GM19035 (cell line): Measurements from ENCODE around the gene INSIG2.

Source experiments
- ATAC-seq: cut with Tn5 transposase; IDR thresholded peaks from one replicate; pipeline ENCODE4 v1.9.1; 2021; ENCODE audit not compliant: unreplicated experiment

The INSIG2 gene

DNA sequence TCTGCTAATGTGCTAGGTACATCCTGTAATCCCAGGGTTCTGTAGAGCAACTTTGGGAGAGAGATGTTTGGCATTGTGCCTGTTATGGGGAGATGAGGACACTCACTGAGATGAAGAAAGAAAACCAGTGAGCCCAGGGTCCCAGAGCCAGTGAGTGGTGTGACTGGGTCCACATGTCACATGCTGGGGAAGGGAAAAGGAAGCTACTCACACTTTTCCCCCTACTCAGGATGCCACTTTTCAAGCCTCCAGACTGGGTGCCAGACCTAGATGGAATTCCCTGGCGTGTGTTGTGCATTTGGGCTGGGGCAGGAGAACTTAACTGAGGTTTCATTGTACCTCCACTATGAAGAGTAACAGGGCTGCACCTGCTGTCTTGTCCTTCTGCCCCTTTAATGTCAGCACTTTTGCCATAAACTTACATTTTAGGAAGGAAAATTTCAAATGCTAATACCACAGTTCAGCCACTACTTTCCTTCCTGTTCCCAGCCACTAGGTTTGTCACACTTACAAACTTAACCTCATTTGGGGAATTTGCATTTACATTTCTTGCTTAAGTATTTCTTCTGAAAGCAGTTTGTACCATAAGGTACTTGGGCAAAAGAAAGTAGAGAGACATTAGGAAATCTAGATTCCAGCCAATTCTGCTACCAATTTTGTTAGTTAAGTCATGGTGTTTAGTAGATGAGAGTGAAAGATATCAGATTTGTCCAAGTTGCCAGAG lies 10.2 kb downstream of the INSIG2 start:
- ATAC-seq = no peak

DNA sequence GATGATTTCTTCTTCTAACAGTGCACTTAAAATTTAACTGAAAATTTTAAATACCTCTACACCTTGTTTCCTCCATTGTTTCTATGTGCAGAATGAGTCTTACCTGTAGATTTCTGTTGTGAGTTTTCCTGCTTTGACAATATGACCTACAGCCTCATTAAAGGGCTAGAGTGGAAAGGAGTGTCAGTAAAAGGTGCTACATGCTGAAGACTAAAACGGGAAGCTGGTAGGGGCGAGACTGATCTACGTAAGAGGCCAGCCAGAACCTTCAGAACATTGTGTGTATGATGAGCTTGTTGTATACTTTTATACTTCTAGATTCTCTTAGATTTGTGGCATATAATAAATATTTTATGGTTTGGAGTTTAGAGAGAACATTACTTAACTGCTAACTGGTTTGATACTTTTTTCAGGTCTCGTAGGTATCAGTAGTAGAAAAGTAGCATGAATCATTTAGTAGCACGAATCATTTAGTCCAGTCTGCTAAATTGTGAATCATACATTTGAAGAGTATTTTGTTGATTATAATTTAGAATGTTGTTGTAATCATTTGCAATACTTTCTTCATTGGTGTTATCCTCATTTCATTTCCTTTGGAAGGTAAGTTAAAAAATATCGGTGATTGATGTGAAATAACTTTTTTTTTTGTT lies 14.3 kb downstream of the INSIG2 start:
- no peak for ATAC-seq

DNA sequence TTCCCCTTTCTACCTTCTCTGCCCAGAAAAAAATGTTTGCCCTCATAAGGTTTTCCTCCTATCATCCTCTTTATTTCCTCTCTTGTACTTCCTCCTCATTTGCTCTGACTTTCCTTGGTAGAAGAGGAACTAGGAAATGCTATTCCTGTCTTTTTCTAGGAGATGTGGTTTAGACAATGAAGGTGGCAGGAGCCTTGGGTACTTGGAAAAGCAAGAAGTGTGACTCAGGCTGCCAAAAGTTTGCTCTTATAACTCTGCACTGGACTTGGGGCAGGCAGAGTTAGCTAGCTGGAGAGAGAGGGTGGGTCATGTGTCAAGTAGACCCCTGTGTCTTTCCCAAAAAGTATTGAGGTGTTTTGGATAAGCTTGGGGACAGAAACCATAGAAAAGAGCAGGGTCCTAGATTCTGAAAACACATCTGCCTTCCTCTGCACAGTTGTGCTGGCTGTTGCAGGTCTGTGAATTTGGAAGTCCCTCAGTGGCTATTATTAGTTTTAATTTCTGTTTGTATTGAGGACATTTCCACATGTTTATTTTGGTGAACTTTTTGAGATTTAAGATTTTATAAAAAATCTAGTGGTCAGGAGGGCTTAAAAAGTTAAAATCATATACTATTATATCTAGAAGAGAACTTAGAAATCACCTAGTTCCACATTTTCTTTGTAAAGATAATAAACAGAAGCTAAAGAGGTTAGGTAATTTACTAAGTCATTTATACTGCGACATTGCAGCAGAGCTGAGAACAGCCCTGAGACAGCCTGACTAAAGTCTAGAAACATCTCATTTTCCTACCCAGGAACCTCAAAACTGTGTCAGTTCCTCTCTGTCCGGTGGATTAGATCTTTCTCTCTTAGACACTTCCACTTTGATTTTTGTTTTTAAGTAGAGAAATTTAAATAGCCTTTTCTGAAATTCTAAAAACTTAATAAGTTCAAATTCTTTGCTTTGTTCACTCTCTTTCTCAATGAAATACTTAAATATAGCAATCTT lies 16.0 kb downstream of the INSIG2 start:
- ATAC-seq = peak; percentile 99

DNA sequence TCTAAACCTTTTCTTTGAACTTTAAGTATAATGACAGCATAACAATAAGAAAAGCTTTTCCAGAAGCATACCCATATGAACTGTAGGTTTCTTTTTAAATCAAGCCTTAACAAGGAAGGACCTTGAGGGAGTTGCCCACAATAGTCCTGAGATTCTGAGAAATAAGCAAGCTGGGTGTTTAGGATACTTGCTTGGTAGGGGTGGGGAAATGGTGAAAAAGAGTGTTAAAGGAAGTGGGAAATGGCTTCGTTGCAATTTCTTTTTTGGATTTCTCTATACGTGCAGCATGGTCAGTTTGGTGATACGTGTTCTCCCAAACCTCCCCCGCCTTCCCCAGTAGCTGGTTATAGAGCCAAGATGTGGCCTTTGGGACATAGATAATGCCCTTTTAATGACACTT lies 17.2 kb downstream of the INSIG2 start:
- no peak for ATAC-seq

DNA sequence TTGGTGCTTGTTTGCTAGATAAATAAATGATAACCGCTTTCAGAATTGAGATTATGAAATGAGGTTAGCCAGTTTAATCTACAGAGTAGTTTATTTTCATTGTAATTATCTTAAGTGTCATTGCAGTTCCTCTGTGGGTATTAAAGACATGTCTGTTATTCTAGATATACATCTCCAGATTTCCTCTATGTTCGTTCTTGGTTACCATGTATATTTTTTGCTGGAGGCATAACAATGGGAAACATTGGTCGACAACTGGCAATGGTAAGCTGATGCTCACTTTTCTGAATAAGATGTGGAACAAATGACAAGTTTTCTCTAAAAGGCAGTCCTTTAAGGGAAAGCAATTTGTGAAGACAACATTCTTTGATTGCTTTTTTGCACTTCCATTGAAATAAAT lies 18.7 kb downstream of the INSIG2 start:
- ATAC-seq = no peak

DNA sequence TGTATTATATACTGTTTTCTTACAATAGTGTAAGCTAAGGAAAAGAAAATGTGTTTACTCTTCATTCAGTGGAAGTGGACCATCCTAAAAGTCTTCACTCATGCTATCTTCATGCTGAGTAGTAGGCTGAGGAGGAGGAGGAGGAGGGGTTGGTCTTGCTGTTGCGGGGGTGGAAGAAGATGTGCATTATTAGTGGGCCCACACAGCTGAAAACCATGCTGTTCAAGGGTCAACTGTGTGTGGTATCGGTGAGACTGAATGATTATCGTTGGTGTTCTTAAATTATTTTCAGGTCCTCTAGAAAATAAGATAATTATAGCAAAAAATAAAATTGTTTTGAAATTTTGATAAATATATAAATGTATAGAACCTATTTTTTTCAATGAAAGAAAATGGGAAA lies 22.0 kb downstream of the INSIG2 start:
- ATAC-seq = no peak

DNA sequence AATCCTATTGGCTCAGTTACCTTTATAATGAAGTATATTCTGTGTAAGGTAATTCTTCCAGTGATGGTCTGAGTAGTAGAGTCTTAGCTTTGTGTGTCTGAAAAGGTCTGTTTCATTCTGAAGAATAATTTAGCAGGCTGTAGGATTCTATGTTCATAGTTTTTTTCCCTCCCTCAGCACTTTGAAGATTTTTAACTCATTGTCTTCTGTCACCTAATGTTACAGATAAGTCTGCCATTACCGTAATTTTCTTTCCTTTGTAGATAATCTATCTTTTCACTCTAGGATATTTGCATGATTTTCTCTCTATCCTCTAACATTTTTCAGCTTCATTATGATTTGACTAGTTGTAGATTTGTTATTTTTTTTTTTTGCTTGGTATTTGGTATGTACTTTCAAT lies 22.7 kb downstream of the INSIG2 start:
- no peak for ATAC-seq

DNA sequence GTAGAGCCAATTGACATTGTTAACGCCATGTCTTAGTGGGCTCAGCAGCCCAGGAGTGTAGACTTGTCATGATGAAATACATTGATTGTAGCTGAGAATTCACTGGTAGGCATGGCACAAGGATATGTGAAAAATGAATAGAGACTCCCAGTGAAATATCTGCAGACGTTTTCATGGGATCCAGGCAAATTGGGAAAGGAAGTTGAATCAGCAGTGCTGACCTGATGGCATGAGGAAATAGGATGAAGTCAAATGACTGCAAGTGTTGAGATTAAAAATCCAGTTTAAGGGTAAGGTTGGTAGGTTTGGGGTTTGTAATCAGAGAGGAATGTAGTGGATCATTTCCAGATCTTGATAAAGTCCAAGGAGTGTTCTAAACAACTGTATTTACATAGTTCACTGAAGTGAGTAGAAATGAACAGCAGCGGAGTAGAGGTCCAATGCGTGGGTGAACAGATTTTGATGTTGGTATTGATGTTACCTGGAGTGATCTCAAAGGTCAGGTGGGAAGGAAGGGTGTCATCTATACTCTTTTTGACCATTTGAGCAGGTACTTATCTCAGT lies 24.6 kb downstream of the INSIG2 start:
- no peak for ATAC-seq

DNA sequence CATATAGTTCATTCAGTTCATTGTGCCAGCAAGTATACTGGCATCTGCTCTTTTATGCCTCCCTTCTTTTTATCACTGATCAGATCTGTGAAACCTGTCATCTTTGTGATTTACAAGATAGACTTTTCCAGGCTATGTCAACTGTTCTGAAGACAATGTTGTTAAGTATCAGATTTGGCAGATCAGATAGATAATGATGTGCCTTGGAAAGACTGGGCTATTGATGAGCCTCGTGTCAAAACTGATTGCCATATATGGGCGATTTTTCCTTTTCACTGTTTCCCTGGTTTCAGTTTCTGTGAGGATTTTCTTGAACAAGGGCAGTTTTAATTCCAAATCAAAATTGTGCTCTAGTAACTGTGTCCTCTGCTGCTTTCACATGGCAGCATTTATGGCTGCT lies 26.6 kb downstream of the INSIG2 start:
- no peak for ATAC-seq

DNA sequence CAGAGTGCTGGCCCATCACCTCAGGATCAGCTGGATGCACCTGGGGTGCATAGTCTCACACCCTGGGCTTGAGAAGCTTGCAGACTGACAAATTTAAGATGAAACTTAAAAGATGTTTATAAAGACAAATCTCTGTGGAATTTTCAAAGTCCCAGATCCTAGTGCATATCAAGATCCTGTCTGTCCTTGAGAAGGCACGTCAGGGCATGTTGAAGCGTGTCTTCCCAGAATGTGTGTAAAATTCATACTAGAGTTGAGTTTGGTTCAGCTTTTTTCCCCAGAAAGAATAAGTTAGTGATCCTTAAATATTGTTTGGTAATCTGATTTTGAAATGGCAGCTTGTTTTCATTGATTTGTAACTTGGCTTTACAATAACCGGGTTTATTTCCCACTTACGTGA lies 27.5 kb downstream of the INSIG2 start:
- no peak for ATAC-seq

DNA sequence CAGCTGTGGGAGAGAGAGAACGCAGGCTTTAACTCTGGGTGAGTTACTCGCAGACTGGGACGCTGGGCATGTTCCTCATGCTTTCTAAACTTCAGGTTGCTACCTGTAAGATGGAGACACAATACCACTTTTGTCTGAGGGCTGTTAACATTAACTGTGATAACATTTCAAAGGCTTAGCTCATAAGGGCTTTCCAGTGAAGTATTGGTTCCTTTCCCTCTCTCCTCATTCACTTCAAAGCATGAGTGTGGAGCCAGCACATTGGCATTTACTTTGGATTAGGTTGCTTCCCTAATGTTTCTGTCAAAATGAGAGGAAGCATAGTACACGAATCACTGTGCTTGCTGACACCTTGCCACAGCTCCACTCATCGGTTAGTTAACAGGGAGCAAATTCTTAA lies 30.2 kb downstream of the INSIG2 start:
- no peak for ATAC-seq

DNA sequence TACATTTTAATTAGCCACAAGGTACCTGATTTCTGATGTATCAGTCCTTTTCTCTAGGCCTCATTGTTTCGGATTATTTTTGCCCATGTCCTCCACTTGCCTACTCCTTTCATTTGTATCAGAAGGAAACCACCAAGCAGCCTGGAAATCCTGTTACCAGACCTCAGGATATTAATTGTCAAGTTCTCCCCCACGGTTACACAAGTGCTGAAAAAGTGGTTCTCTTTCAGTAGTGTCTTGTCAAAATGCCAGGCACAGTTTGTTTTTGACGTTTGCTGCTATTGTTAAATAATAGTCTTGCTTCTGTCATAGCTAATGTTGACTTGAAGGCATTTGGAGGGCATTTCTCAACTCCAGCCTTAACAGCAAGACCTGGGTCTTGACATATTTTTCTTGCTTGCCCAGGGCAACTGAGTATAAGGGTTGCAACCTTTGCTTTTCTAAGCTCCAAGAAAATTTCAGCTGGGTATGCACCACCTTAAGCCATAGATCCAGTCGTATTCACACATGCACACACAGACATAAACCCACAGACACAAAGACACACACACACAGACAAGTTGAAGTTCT lies 31.0 kb downstream of the INSIG2 start:
- no peak for ATAC-seq

DNA sequence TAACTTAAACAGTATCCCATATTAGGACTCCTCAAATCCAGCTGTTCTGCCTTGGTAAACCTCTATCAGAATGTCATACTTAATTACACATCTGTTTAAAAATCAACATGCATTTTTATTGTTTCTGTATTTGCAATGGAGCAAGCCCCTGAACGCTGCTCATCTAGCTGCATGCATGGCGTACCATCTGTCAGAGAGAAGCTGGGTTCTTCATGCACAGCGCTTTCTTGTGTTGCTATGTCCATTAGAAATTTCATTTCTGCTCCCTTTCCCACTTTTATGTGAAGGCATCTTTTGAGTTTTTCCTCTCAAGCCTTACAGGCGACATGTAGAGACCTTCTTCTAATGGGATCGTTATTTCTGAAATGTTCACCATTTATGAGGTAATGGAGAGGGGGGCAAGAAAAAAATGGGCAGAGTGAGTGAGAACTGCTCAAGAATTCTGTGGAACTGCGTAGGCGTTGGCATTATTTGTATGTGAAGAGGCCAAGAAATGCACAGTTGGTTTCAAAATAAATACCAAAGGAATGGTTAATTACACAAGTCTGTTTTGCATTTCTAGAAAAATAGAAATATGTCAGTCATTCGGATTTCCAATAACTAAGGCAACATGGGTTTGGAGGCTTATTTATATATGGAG lies 31.6 kb downstream of the INSIG2 start:
- ATAC-seq = no peak

DNA sequence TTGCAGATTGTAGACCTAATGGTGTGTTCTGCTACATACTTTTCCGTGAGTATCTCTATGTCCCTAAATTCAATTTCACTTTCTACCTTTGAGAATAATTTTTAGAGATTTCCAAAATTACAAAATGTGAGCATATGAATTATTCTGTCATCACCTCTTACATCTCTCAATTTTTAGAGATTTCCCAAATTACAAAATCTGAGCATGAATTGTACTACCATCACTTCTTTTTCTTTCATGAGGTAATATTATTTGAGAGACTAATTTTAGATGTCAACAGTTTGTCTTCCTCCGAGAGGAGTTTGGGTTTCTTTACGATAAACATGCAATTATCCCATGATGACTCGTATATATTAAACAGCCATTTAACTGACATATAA lies 32.1 kb downstream of the INSIG2 start:
- ATAC-seq = no peak

DNA sequence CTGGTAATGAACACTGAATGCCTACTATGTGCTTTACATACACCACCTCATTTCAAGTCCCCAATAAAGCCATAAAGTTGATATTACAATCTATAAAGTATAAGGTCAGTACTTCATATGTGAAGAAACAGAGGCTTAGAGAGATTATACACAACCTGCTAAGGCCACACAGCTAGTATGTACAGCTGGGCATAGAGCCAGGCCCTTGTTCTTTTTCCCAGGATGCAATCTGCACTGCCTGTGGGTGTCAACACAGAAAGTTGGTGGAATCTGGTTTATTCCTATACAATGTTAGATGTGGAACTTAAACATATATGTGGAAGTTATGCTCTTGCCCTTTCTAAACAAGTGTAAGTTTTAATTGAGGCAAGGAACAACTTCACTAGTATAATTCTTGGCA lies 32.8 kb downstream of the INSIG2 start:
- no peak for ATAC-seq

DNA sequence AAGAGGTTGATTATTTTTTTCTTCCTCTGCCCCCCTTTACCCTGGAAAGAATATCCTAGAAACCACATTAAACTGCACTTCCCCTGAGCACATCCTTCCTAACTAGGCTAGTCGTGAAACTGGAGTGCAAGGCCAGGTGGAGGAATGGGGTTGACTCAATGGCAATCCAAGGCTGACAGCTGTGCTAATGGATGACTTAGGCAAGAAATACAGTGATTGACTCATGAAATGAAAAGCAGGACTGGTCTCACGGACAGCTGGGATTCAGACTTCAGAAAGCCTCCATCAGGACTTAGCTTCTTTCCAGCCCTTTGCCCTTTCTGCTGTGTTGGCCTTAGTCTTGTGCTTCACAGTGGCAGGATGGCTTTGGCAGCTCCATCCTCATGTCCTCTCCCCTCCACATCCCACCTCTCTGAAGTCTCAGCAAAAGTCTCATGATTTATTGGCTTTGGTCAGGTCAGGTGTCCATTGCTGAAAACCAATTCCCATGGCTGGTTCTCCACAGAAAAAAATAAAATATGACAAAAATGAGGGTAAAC lies 33.8 kb downstream of the INSIG2 start:
- no peak for ATAC-seq

DNA sequence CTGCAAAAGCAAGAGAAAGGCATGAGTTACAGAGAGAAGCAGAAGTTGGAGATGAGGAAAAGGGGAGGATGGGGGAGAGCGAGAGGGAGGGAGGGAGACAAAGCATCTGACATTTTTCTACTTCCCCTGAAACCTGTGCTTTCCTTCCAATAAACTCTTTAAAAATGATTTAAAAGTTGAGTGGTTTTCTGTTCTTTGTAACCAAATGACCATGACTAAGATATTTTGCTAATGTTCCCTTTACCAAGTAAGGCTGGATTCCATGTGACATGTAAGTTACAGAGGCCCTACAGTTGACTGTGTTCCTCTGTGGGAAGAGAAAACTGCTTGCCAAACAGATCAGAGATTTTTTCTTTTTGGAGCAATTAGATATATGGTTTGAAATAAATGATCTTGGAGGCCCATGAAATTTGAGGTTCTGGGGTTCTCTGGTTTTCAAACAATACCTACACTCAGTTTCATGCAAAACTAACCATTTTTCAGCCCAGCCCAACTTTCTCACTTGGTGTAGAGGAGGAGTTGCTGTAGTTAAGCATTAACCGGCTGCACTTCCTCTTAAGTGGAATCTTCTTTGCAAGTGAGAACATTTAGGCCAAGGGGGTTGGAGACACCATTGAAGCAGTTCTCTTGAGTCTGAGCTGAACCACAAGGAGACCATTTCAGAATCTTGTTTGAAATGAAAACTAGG lies 34.5 kb downstream of the INSIG2 start:
- peak; percentile 70 for ATAC-seq

DNA sequence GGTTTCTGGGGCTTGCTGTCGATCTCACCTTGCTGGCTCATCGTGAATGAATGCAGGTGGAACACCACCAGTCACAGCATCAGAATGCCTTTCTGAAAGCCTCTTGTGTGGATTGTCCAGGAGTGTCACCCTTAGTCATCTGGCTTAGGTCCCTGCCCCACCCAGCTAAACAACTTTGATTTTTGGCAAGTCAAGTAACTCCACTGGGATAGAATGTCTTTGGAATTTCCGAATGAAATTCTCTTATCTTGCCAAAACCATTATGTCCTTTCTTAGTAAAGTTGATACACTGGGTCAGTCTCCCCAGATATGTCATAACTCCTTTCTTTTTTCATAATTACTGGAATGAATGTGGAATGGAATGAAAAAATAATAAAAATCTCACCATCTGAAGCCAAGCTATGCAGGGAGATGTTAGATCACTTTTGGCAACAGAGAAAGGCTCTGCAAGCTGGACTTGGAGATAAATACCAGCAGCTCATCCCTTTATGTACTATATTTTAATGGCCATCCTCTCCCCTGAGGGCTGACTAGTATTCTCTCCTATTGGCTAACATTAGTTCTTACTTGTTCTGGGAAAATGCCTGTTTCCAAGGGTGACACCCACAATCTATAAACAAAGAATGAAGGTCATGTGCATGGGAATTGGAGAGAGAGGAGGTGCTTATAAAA lies 35.4 kb downstream of the INSIG2 start:
- ATAC-seq = no peak

DNA sequence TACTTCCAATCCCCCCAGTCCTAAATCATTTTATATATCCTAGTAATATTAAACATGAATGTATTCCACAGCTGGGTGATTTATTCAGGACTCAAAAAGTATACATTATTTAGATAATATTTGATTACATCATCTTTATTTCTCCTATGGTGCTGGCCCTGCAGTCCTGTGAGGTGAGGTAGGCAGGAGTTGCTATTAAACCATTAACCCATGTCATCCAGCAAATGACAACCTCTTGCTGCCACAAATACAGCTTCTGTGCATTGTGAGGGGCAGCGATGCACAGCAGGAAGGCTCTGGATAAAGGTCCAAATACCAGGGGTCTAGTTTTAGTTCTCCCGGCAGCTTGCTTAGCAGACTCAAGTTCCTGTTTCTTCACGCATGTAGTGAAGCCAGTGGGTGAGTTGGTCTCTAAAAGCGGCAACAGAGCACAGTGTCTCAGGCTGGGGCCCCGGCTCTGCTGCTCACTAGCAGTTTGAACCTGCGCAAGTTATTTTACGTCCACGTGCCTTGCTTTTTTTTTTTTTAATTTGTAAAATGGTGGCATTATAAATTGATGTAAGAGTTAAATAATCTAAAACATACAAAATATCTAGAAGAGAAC lies 36.1 kb downstream of the INSIG2 start:
- no peak for ATAC-seq
